Hepatocyte (in vitro differentiated cells): ENCODE data around the gene PTPN5. TPM values are rescaled to one million over a fixed set of nuclear protein-coding genes. Genes with fewer than 3 reads are reported as not detected.
A peak's percentile ranks its signal among the peaks of the same experiment; 100 is the strongest.

Experiments
- DNase-seq: peaks from one replicate; pipeline ENCODE4 v3.0.0-alpha.2; 2016; ENCODE audit warnings: low spot score
- H2AFZ ChIP-seq: fragments of 200-600 bp; sonication (generic); 2 replicates; pipeline ENCODE4 v1.6.0; 2016; ENCODE audit warnings: antibody characterized with exemption, mild to moderate bottlenecking
- H3K27ac ChIP-seq: fragments of 200-600 bp; sonication (generic); 2 replicates; pipeline ENCODE4 v1.5.1; 2016; ENCODE audit warnings: mild to moderate bottlenecking
- H3K27me3 ChIP-seq: fragments of 200-600 bp; sonication (generic); 2 replicates; pipeline ENCODE4 v1.6.1; 2016
- H3K36me3 ChIP-seq: fragments of 200-600 bp; sonication (generic); replicated peaks from 2 replicates; pipeline ENCODE4 v1.5.1; 2016; ENCODE audit warnings: low read depth; ENCODE audit not compliant: insufficient read depth
- H3K4me1 ChIP-seq: fragments of 200-600 bp; sonication (generic); 2 replicates; pipeline ENCODE4 v1.5.1; 2016; ENCODE audit warnings: mild to moderate bottlenecking, moderate library complexity; ENCODE audit not compliant: insufficient read depth
- H3K4me2 ChIP-seq: fragments of 200-600 bp; sonication (generic); 2 replicates; pipeline ENCODE4 v1.6.0; 2016
- H3K4me3 ChIP-seq: fragments of 200-600 bp; sonication (generic); 2 replicates; pipeline ENCODE4 v1.5.1; 2016; ENCODE audit warnings: mild to moderate bottlenecking
- H3K79me2 ChIP-seq: fragments of 200-600 bp; sonication (generic); 2 replicates; pipeline ENCODE4 v1.6.0; 2017; ENCODE audit warnings: mild to moderate bottlenecking
- H3K9me2 ChIP-seq: fragments of 200-600 bp; sonication (generic); replicated peaks from 2 replicates; pipeline ENCODE4 v1.6.0; 2017; ENCODE audit warnings: mild to moderate bottlenecking; ENCODE audit not compliant: insufficient read depth
- H3K9me3 ChIP-seq: fragments of 200-600 bp; sonication (generic); 2 replicates; pipeline ENCODE4 v1.5.1; 2016; ENCODE audit warnings: low read depth, mild to moderate bottlenecking
- H4K20me1 ChIP-seq: fragments of 200-600 bp; sonication (generic); 2 replicates; pipeline ENCODE4 v1.6.0; 2016; ENCODE audit warnings: mild to moderate bottlenecking; ENCODE audit not compliant: insufficient read depth, poor library complexity, severe bottlenecking
- EZH2 ChIP-seq: fragments of 200-600 bp; sonication (generic); IDR thresholded peaks from 2 replicates; pipeline ENCODE4 v1.6.1; 2016; ENCODE audit warnings: antibody characterized with exemption, mild to moderate bottlenecking, borderline replicate concordance
- EZH2phosphoT487 ChIP-seq: fragments of 200-600 bp; sonication (generic); IDR thresholded peaks from one replicate; pipeline ENCODE4 v1.6.1; 2018; ENCODE audit warnings: antibody characterized with exemption, mild to moderate bottlenecking, low read depth, moderate library complexity; ENCODE audit not compliant: unreplicated experiment, severe bottlenecking
- WGBS: methylation state at CpG from one replicate; pipeline ENCODE4 v1.1.6; 2016; ENCODE audit warnings: low lambda C conversion rate; ENCODE audit errors: missing lambda C conversion rate; 5-methylcytosine and 5-hydroxymethylcytosine counted together
- polyA plus RNA-seq: library from polyadenylated mRNA; unstranded; fragments of >200 nt; fragmentation: Nextera tagmentation; extraction: Ambion mirVana; gene quantifications from 2 replicates; pipeline ENCODE4 v1.2.1, GENCODE V29; 2016
- total RNA-seq: library from RNA; depleted of rRNA; stranded (reverse); fragments of >200 nt; gene quantifications from 2 replicates; pipeline ENCODE4 v1.2.3, GENCODE V29; 2014
- TF ChIP-seq, protein P1 (sequence below): fragments of 200-600 bp; sonication (generic); IDR thresholded peaks from 2 replicates; pipeline ENCODE4 v1.5.1; 2016; ENCODE audit warnings: antibody characterized with exemption, mild to moderate bottlenecking; ENCODE audit not compliant: poor library complexity

The PTPN5 gene
- total and polyA plus RNA-seq, 2 experiments from 2014 or later = 0.22 to 0.90 TPM

DNA sequence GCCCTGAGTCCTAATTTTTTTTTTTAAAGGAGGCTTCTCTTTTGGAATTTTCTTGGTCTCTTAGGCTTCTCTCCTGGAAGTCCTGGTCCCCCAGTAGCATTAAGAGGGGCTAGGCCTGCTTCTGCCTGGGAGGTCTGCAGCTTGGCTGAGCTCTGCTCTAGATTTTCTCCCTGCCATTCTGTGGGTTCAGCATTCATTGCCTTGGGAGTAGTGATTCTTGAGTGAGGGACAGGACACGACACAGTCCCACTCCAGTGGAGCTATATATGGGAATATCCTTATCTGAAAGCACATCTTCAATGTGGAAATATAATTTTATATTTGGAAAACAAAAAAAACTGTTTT lies 69.3 kb downstream of the PTPN5 start:
- peaks cover 14% of the 10 kb centered on the region for H3K4me1 ChIP-seq

DNA sequence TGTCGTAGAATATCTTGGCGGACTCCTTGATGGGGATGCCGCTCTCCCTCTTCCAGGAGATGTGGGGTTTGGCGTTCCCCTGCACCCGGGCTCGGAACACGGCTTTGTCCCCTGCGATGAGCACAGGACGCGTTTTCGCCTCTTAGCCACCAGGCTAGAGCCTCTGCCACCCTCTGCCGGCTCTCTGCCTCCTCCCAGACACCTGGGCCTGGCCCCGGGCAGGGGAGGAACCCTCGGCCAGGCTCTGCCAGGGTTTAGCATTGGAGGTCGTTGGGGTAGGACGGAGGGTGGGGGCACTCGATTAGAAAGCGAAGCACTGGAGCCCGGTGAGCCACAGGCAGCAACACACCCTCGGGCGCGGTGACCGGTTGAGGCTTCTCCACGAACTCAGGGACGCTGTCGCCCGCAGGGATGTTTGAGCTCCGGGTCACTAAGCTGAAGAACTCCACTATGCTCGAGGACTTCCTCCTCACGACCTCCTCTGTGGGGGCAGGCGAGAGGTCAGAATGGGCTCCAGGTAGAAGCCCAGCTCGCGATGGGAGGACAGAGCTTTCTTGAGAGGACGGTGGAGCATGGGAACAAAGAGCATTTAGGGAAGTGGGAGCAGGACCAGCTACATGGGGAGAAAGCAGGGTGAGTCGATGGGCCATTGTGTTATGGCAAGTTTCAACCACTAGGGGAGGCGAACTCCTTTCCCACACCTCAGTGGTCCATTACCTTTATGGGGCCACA lies 69.9 kb downstream of the PTPN5 start:
- WGBS = 2% methylated on average over 33 of the region's 36 CpGs
- Histone ChIP-seq H3K4me1 (peaks cover 14% of the 10 kb centered on the region), H4K20me1 (no peaks in the 10 kb centered on the region), H3K4me2 (peak overlapping the region; percentile 95), H3K9me3 (no peaks in the 10 kb centered on the region), H3K36me3 (no peaks in the 10 kb centered on the region), H3K4me3 (peak overlapping the region; percentile 64), H3K27me3 (no peaks in the 10 kb centered on the region), H3K27ac (peak overlapping the region; percentile 74), H3K9me2 (no peaks in the 10 kb centered on the region), H3K79me2 (no peaks in the 10 kb centered on the region), H2AFZ (peak overlapping the region; percentile 94)
- TF ChIP-seq, protein P1, sequence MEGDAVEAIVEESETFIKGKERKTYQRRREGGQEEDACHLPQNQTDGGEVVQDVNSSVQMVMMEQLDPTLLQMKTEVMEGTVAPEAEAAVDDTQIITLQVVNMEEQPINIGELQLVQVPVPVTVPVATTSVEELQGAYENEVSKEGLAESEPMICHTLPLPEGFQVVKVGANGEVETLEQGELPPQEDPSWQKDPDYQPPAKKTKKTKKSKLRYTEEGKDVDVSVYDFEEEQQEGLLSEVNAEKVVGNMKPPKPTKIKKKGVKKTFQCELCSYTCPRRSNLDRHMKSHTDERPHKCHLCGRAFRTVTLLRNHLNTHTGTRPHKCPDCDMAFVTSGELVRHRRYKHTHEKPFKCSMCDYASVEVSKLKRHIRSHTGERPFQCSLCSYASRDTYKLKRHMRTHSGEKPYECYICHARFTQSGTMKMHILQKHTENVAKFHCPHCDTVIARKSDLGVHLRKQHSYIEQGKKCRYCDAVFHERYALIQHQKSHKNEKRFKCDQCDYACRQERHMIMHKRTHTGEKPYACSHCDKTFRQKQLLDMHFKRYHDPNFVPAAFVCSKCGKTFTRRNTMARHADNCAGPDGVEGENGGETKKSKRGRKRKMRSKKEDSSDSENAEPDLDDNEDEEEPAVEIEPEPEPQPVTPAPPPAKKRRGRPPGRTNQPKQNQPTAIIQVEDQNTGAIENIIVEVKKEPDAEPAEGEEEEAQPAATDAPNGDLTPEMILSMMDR = peak; percentile 58
- TF ChIP-seq EZH2phosphoT487 = no peak
- no peak for TF ChIP-seq EZH2
- peak; percentile 61 for DNase-seq

More for the DNA sequence above, 69.3 kb downstream of the PTPN5 start:
- 41% methylated on average over 1 of the region's 1 CpG for WGBS
- Histone ChIP-seq H3K36me3 (no peaks in the 10 kb centered on the region), H3K4me2 (peak overlapping the region; percentile 95), H3K9me2 (no peaks in the 10 kb centered on the region), H3K27me3 (no peaks in the 10 kb centered on the region), H4K20me1 (no peaks in the 10 kb centered on the region), H3K4me3 (no peak overlapping the region), H3K9me3 (no peaks in the 10 kb centered on the region), H3K27ac (no peak overlapping the region), H2AFZ (peak overlapping the region; percentile 94), H3K79me2 (no peaks in the 10 kb centered on the region)
- no peak for TF ChIP-seq EZH2phosphoT487
- no peak for TF ChIP-seq EZH2
- TF ChIP-seq, protein P1 = no peak
- no peak for DNase-seq

DNA sequence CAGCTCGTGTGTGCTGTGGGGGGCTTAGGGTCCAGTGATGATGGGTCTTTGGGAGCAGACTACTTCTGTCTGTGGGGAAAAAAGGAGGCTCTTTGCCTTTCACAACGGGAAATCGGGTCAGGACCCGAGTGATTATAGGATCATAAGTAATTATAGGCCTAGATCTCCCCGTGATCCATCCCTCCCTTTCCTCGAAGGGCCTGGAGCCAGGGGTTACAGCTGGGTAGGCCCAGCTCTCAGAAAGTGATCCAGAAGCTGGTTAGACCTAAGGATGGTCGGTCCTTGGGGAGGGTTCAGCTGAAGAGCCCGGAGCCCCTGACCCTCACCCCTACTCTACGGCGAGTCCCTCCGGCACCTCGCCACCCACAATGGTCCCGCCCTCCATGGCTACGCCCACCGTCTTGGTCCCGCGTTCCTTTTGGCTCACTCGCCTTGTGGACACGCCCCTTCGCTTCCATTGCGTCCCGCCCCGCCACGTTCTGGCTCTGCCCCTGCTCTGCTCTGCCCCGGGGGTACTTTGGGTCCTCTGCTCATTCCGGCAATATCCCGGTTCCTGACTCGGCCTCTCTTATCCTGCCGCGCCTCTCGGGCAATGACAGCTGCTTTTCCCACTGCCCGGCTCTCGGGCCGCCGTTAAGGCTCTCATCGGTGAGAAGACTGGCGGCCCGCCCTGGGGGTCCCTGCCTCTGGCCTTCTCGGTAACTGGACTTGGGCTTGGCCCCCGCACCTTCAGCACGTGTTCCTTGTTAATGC lies 70.6 kb downstream of the PTPN5 start:
- no peaks in the 10 kb centered on the region for H3K79me2 ChIP-seq
- H3K9me3 ChIP-seq = no peaks in the 10 kb centered on the region
- no peaks in the 10 kb centered on the region for H3K9me2 ChIP-seq
- H3K27ac ChIP-seq = peak overlapping the region; percentile 74
- no peaks in the 10 kb centered on the region for H4K20me1 ChIP-seq
- H3K4me1 ChIP-seq = peaks cover 14% of the 10 kb centered on the region
- H3K36me3 ChIP-seq = no peaks in the 10 kb centered on the region
- H3K4me2 ChIP-seq = peak overlapping the region; percentile 95
- 6% methylated on average over 40 of the region's 41 CpGs for WGBS
- TF ChIP-seq EZH2phosphoT487 = no peak
- TF ChIP-seq EZH2 = no peak
- TF ChIP-seq, protein P1 = no peak
- DNase-seq = peak; percentile 90
- peak overlapping the region; percentile 94 for H2AFZ ChIP-seq
- peak overlapping the region; percentile 64 for H3K4me3 ChIP-seq
- H3K27me3 ChIP-seq = no peaks in the 10 kb centered on the region
